IPS-NIHi7 (cell line): Measurements from ENCODE around the gene CNNM2.
"Not testable (repeated sequence)": the region's sequence is repeated elsewhere in the genome, so short reads cannot be mapped to it uniquely, and the experiment has no call there.

Experiments
- DNase-seq: peaks from one replicate; pipeline ENCODE4 v3.0.0; 2012; ENCODE audit warnings: mixed read lengths; ENCODE audit errors: extremely low spot score

CNNM2 gene

DNA sequence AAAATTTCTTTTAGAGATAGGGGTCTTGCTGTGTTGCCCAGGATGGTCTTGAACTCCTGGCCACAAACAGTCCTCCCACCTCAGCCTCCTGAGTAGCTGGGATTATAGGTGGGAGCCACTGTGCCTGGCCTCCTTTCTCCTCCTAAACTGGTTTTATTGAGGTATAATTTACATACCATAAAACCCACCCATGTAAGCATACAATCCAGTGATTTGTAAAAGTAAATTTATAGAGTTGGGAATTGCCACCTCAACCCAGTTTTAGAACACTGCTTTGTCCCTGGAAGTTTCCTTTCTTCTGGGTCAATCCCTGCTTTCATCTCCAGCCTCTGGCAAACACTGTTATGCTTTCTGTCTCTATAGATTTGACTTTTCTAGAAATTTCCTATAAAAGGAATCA is 49.0 kb downstream of the CNNM2 start:
- DNase-seq, result no peak

DNA sequence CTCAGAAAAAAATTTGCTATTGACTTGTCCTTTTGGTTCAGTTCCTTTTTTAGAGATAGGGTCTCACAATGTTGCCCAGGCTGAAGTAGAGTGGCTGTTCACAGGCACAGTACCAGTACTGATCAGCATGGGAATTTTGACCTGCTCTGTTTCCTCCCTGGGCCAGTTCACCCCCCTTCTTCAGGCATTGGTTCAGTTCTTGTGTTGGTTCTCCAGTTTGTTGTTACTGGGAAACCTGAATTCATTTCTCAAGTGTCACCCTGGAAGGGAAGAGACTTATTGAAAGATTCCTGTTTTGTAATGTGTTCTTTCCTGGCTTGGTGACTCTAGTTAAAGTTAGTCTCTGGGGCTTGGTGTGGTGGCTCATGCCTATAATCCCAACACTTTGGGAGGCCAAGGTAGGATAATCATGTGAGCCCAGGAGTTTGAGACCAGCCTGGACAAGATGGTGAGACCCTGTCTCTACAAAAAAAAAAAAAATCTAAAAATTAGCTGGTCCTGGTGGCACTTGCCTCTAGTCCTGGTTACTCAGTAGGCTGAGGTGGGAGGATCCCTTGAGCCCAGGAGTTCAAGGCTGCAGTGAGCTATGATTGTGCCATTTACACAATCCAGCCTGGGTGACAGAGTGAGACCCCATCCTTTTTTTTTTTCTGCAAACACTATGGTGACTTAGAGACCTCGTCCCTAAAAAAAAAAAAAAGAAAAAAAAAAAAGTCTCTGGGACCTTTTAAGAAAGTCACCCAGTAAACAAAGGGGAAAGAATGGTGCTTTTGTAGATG is 52.7 kb downstream of the CNNM2 start:
- no peak for DNase-seq

DNA sequence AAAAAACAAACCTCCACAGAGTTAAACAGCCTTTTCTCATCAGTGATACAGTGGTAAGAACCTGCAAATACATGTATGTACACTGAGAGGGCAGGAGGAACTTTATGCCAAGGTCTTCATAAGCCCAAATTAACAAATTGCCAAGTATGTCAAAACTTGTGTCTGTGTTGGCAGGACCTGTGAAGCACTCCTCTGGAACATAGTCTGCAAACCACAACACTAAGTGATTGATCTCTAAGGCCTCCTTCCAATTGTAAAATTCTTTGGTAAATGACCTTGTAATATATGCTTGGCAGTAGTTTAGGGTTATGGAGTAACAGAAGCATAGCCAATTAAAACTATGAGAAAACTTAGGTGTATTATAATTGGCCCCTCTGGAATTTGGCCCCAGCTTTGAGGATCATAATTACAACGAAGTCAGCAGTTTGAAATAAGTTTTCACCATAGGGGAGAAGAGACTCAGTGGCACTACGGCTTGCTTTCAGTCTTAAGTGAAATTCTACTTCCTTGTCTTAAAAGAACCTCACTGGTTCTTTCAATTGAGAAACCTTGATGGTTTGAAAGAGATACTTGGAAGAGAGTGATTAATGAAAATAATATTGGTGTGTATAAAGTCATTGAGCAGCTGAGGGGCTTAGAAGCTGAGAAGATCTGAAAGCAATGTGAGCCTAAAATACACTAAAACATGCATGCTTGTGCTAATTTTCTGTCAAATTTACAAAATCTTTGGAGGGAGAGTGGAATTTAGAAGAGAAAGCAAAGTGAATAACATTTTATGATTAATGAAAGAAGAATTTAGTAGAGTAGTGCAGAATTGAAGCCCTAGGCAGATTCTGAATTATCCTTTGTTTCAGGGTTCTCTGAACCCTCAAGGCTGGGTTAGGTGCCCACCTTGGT is 57.6 kb downstream of the CNNM2 start:
- no peak for DNase-seq

DNA sequence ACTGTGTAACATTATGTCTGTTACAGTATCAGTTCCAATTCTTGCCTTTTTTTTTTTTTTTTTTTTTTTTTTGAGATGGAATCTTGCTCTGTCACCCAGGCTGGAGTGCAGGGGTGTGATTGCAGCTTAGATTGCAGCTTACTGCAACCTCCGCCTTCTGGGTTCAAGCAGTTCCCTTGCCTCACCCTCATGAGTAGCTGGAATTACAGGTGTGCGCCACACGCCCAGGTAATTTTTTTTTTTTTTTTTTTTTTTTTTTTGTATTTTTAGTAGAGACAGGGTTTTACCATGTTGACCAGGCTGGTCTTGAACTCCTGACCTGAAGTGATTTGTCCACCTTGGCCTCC is 58.3 kb downstream of the CNNM2 start:
- DNase-seq, result not testable (repeated sequence)

DNA sequence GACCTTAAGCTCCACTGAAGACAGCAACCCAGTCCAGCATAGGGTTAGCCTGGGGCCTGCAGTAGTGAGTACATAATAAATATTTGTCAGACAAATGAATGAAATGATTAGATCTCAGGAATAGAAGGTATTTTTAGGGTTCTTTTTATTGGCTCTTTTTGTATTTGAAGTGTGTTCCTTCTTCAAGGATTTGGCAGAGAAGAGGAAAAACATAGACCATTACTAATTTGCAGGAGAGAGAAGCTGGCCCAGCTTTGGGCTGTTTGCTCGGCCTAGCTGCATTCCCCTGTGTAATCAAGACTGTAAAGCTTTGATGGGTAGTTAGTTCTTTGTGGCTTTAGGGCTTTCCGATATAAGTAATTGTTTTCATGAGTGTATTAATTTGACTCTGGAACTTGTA is 64.2 kb downstream of the CNNM2 start:
- DNase-seq, result no peak

DNA sequence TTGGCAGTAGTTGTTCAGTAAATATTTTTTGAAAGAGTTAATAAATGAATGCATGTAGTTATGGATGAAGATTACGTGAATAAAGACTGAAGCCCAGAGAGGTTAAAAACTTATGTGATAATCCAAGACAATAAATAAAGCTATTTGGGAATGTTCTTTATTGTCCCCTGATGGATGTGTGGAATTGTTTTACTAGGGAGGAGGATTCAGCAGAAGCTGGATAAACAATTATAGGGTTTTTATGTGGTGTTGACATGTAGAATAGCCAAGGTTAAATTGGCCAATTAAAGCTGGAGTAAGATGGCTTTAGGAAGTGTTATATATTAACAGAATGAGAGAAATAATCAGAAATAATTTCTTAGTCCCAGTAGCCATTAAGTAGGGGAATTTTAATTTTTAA is 66.0 kb downstream of the CNNM2 start:
- DNase-seq, result no peak

DNA sequence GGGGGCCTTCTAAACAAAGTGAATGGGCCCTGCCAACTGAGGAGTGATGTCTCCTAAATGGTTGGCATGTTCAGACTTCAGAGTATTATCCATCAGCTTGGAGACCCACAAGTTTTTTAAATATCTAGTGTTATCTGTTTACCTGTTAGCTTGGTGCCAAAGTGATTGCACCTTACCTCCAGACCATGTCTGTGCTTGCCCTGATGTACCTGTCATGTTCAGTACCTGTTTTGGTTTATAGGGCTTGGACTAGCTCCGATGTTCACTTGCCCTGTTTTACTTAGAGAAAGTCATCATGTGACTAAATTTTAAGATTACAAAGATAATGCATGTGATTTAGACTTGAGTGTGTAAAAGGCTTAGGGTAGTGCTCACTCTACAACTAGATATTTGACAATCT is 67.7 kb downstream of the CNNM2 start:
- DNase-seq, result no peak

DNA sequence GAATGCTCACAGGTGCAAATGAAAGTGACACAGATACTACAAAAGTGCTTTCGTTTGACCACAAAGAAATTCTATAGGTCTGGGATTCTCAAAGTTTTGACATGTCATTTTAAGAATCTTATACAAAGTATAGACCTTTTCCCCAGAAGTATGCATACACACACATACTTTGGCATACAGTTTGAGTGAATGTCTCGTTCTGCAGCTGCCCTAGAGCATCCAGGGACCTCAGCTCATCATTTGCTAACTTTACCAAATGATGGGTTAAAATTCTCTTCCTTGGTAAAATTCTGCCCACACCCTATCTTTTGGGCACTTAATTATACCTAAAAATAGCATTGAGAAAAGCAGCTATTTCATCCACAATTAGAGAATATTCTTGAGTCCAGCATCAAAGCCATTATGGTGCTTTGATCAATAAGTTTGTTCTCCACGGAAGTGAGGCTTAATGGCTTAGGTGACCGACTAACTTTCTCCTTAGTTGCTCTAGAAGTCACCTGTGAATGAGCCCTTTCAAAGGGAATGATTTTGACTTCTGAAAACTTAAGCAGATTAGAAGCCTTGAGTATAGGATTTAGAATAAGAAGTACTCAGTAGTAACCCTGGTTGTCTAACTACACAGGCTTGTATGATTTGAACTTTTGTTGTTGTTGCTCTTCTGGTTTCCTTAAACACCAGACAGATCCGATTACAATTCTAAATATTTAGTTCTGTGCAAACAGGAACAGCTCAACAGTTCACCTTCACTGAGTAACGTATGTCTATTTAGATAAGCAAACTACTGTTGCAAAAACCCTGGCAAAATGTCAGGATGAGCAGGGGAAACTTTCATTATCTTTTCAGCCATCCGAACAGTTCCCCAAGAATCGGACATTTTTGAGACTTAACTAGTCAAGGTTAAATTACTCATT is 70.6 kb downstream of the CNNM2 start:
- DNase-seq, result no peak

DNA sequence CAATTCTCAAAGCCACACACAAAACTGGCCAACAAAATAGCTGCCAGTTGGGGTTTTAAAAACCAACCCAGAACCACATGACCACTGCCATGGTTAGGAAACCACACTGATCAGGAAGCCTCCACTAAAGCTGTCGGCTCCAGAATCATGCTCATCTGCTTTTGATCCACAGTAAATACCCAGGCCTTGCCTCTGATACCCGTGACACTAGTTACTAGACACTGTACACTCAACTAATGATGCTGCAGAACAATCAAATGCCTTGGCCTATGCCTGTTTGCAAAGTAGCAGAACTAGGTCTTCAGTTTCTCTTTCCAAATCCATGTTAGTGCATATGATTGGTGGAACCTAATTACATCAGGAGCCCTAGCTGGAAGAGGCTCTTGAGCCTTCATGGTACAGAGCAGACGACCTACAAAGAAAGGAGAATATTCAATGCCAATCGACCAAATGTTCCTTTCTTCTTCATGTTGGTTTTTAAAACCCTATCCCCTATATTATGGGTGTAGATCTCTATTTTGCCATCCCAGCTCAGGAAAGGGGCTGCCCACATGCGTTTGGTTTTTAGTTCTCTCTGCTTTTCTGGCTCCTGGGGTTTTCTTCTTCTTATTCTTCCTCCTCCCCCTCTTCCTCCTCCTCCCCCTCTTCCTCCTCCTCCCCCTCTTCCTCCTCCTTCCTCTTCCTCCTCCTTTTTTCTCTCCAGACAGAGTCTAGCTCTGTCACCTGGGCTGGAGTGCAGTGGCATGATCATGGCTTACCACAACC is 76.6 kb downstream of the CNNM2 start:
- DNase-seq, result no peak

DNA sequence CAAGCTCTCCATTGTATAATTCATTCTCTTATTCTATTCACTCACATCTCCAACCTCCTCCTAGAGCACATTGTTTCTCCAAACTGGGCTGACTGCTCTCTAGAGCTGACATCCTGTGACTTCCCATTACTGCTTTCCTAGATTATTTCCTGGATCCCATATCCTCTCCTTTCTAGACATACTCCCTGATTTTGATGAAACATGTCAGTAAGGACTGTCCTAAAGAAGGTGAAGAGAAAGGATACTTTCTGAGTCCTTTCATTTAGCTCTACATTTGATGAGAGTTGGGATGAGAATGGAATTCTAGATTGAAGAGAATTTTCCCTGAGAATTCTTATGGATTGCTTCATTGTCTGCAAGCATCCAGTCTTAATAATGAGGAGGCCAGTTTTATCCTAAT is 78.8 kb downstream of the CNNM2 start:
- no peak for DNase-seq

DNA sequence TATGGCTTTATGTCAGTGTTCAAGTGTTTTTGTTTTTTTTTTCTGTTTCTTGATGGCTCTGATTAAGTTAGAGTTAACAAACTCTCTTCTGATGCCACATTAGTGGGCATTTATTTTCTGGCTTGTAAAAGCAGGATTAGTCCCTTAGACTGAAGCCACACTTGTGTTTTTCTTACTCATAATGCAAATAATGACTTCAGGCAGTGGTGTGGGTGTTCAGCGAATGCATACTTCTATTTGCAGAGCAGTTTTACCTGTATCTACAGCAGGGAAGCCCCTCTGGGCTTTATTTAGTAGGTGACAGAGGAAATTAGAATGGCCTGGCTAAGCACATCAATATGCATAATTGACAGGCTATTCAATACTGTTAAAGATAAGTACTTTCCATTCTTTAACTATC is 79.9 kb downstream of the CNNM2 start:
- DNase-seq, result no peak

DNA sequence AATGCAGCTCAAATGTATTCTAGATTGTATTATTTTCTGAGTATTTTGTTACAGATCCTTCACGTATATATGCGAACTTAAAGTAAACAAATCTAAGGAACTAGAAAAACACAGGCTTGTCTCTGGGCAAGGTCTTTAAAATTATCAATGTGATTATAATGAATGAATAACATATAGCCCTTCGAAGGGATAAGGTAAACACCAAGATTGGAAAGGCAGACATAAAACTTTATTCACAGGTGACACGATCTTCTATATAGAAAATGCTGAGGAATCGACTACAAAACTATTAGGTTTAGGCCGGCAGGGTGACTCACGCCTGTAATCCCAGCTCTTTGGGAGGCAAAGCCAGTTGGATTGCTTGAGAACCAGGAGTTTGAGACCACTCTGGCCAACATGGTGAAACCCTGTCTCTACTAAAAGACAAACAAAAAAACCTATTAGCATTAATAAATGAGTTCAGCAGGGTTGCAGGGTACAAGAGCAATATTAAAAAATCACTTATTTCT is 80.4 kb downstream of the CNNM2 start:
- no peak for DNase-seq

DNA sequence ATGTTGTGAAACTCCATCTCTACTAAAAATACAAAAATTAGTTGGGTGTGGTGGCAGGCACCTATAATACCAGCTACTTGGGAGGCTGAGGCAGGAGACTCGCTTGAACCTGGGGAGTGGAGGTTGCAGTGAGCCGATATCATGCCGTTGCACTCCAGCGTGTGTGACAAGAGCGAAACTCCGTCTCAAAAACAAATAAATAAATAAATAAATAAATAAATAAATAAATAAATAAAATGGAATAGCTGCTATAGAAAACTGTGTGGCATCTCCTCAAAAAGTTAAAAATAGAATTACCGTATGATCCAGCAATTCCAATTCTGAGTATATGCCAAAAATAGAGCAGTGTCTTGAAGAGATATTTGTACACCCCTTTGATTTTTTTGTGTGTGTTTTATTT is 82.0 kb downstream of the CNNM2 start:
- DNase-seq, result not testable (repeated sequence)

DNA sequence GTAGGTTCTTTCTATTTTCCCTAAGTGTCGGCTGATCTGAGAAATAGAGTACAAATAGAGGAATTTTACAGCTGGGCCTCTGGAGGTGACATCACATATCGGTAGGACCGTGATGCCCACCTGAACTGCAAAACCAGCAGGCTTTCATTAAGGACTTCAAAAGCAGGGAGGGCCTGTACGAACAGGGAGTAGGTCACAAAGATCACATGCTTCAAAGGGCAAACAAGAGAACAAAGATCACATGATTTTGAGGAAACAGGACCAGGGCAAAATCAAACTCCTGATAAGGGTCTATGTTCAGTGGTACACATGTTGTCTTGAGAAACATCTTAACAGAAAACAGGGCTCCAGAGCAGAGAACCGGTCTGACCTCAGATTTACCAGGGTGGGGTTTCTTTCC is 88.9 kb downstream of the CNNM2 start:
- DNase-seq, result no peak

DNA sequence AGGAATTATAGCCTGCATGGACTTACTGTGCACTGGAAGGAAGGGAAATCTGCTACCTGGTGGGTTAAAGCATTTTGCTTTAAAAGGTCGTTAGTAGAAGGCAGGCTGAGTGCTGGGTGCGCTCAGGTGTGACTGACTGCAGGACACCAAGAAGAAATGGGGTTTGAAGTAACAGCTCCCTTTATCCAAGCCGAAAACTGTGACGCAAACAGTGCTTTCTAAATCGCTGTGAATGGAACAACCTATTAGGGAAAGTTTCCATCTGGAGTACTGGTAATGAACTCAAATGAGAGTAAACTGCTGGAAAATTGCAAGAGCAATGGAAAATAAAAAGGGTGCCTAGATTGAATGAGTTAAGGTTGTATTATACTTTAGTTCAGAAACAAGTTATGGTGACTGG is 95.3 kb downstream of the CNNM2 start:
- DNase-seq, result no peak

DNA sequence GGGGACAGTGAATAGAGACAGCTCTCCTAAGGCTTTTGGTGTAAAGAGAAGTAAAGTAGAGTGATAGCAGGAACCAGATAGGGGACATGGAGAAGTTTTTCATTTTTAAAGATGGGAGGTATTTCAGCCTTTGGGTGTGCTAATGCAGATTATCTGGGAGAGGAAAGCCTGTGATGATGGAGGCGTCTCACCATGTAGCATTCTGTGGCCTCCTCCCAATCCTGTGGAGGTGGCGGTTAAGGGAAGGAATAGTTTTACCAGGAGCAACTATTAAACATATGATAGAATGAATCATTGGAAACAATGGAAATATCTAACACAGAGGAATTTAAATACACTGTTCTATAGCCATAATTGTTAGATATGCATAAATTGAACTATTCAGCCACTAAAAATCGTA is 101.3 kb downstream of the CNNM2 start:
- DNase-seq, result no peak

DNA sequence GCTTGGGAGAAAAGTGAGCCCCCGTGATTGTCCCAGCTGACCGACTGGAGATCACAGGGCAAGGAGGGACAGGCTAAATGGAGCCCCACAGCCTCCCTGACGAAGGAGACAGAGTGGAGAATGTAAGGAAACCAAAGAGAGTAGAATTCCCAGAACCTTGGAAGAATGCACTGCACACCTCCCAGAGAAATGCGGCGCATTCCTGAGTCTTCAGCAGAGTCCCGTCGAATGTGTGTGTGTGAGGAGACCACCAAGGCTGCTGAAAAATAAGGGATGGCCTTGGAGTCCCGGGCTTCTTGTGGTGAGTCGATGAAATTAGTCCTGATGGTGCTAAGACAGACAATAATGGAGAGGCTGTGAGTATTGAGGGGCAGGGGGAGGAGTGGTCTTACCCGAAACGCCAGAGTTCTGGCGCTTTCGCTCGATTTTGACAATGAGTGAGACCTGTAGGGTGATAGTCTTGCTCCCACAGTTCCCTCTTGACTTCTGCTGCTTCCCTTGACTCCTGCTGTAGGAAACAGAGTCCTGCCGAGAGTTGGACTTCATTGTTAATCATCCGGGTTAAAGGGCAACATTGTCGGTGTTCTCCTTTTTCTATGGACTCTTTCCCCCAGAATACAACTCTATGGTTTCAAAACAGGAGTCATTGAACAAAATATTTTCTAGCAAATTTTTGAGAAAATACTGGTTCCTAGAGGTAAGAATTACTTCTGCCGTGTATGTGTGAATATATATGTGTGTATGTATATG is 103.2 kb downstream of the CNNM2 start:
- DNase-seq, result no peak

DNA sequence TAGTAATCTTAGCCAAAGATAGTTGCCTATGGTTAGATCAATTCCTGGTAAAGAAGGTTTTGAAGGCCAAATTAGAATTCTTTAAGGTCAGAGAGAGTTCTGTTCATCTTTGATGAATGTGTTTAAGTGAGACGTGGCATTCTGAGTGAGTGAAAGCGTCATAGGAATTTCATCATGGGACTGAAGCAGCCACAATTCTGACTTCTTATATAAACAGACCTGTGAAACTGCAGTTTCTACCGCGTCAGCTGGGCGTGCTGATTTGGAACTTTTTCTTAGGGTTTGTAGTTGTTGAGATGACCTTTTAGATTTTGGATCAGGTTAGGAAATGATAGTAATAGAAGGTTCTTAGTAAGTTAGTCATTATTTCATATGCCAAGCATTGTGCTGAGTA is 103.8 kb downstream of the CNNM2 start:
- DNase-seq, result no peak

DNA sequence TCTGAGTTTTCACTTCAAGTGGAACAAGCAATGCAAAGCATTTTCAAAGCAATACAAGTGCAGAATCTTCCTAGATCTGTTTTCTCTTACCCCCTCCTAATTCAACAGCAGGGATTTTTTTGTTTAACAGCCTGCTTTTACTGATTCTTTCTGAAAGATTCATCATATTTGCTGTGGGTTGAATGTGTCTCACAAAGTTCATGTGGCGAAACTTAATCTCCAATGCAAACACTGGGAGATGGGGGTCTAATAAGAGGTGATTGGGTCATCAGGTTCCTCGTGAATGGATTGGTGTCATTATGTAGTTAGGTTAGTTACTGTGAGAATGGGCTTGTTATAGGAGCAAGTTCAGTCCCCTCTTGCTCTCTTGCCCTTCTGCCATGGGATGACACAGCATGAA is 107.6 kb downstream of the CNNM2 start:
- DNase-seq, result no peak

DNA sequence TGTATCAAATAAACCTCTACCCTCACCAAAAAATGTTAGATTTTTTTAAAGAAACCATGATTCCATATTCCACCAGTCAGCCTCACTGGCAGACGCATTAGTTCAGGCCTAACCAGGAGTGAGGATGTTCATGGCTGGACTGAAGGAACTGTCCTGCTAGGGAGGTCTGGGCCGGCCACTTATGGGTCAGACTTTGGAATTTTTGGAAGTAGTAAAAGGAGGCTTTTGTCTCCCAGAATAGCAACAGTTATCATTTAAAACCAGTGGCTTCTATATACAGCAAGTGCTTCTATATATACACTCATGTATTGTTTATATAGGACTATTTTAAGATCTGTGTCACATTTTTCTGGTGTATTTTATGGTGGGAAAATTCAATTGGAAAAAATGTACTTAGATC is 120.5 kb downstream of the CNNM2 start:
- DNase-seq, result no peak

DNA sequence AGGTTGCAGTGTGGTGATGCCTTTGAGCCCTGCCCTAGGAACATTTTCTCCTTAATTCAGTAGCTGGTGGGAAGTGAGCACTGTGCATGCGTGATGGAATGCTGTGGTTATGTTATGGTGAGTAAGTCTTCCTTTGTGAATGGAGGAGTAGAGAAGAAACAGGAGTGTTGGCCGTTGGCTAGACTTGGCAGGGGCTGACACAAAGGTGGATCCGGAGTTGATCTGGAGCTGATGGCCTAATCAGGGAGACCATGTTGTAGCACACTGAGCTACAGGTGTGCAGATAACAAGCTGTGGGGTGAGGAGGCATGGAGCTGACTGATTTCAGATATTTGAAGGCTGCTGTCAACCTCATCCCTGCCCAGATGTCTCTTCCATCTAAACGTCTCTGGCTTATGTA is 122.3 kb downstream of the CNNM2 start:
- no peak for DNase-seq
